ENCODE measurements around the gene CEL.
"Not testable (repeated sequence)": the region's sequence is repeated elsewhere in the genome, so short reads cannot be mapped to it uniquely, and the experiment has no call there.

Gene CEL

DNA sequence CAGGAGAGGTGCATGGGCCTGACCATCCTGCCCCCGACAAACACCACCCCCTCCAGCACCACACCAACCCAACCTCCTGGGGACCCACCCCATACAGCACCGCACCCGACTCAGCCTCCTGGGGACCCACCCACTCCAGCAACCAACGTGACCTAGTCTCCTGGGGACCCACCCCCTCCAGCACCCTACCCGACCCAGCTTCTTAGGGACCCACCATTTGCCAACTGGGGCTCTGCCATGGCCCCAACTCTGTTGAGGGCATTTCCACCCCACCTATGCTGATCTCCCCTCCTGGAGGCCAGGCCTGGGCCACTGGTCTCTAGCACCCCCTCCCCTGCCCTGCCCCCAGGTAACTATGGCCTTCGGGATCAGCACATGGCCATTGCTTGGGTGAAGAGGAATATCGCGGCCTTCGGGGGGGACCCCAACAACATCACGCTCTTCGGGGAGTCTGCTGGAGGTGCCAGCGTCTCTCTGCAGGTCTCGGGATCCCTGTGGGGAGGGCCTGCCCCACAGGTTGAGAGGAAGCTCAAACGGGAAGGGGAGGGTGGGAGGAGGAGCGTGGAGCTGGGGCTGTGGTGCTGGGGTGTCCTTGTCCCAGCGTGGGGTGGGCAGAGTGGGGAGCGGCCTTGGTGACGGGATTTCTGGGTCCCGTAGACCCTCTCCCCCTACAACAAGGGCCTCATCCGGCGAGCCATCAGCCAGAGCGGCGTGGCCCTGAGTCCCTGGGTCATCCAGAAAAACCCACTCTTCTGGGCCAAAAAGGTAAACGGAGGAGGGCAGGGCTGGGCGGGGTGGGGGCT, 4.6 kb downstream of the CEL start:
- DNase-seq: no peak

DNA sequence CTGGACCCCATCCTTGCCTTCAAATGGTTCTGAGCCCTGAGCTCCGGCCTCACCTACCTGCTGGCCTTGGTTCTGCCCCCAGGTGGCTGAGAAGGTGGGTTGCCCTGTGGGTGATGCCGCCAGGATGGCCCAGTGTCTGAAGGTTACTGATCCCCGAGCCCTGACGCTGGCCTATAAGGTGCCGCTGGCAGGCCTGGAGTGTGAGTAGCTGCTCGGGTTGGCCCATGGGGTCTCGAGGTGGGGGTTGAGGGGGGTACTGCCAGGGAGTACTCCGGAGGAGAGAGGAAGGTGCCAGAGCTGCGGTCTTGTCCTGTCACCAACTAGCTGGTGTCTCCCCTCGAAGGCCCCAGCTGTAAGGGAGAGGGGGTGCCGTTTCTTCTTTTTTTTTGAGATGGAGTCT, 5.2 kb downstream of the CEL start:
- no peak for DNase-seq

DNA sequence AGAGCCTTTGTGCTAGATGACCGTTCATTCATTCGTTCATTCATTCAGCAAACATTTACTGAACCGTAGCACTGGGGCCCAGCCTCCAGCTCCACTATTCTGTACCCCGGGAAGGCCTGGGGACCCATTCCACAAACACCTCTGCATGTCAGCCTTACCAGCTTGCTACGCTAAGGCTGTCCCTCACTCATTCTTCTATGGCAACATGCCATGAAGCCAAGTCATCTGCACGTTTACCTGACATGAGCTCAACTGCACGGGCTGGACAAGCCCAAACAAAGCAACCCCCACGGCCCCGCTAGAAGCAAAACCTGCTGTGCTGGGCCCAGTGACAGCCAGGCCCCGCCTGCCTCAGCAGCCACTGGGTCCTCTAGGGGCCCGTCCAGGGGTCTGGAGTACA, 6.0 kb downstream of the CEL start:
- no peak for DNase-seq

GRCh38 chr9:133068431-133068830, 6.7 kb downstream of the CEL start:
- not testable (repeated sequence) for DNase-seq

DNA sequence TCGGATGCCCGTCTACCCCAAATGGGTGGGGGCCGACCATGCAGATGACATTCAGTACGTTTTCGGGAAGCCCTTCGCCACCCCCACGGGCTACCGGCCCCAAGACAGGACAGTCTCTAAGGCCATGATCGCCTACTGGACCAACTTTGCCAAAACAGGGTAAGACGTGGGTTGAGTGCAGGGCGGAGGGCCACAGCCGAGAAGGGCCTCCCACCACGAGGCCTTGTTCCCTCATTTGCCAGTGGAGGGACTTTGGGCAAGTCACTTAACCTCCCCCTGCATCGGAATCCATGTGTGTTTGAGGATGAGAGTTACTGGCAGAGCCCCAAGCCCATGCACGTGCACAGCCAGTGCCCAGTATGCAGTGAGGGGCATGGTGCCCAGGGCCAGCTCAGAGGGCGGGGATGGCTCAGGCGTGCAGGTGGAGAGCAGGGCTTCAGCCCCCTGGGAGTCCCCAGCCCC, 8.8 kb downstream of the CEL start:
- DNase-seq: not testable (repeated sequence)

DNA sequence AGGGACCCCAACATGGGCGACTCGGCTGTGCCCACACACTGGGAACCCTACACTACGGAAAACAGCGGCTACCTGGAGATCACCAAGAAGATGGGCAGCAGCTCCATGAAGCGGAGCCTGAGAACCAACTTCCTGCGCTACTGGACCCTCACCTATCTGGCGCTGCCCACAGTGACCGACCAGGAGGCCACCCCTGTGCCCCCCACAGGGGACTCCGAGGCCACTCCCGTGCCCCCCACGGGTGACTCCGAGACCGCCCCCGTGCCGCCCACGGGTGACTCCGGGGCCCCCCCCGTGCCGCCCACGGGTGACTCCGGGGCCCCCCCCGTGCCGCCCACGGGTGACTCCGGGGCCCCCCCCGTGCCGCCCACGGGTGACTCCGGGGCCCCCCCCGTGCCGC, 9.2 kb downstream of the CEL start:
- DNase-seq: not testable (repeated sequence)

- no peak for DNase-seq
These were observed 9.8 kb downstream of the CEL start for GRCh38 chr9:133071484-133072150.

DNA sequence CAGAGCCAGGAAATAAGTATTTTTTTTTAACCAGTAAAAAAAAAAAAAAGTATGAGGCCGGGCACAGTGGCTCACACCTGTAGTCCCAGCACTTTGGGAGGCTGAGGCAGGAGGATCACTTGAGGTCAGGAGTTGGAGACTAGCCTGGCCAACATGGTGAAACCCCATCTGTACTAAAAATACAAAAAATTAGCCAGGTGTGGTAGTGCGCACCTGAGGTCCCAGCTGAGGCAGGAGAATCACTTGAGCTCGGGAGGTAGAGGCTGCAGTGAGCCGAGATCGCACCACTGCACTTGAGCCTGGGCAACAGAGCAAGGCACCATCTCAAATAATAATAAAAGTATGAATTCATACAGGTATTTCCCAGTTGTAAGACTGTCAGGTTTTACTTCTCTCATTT, 10.4 kb downstream of the CEL start:
- not testable (repeated sequence) for DNase-seq

- DNase-seq: no peak
These were observed 11.6 kb downstream of the CEL start for GRCh38 chr9:133073086-133074014.

DNA sequence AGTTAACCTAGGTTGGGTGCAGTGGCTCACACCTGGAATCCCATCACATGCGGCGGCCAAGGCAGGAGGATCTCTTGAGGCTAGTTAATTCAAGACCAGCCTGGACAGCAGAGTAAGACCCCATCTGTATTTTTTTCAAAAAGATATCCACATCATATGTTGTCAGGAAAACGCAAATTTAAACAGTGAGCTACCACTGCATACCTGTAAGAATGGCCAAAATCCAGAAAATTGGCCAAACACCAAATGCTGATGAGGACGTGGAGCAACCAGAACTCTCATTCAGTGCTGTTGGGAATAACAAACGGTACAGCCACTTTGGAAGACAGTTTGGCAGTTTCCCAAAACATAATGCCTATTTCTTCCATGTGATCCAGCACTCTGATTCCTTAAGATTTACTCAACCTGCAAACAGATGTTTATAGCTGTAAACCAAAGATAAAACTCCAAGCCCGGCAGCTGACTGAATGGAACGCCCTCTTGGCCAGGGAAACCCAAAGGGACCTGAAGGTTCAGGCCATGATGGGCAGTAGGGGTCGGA, 12.4 kb downstream of the CEL start:
- DNase-seq: no peak

GRCh38 chr9:133075925-133076630, 14.3 kb downstream of the CEL start:
- no peak for DNase-seq

- no peak for DNase-seq
These were observed 14.9 kb downstream of the CEL start for GRCh38 chr9:133076691-133077090.

DNA sequence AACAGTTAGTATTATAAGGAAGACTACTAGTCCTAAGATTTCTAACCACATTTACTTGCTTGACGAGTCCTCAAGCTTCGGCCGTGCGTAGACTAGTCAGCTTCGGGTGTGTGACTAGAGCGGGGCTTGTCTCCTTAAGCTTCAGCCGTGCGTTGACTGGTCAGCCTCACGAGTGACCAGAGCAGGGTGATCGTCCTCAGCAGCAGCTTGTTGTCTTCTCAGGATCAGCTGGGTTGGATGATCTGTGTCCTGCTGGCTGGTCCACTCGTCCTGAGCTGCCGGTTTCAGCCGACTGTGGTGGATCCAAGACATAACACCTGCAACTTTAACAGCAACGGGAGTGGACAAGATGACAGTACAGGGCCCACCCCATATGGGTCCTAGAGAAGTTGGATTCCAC, 16.7 kb downstream of the CEL start:
- no peak for DNase-seq

DNA sequence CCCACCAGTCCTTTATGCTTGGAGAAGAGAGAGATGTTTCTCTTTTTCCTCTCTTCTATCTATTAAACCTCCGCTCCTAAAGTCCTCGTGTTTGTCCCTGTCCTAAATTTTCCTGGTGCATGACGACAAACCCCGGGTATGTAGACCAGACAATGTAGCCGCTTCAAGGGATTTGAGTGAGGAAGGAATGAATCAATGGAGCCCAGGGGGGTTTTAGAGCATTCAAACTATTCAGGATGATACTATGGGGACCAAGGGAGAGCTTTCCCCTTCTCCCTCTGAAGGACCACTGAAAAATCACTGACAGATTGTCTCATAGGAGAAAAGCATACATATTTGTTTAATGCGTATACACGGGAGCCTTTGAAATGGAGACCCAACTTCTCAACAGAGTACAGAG, 18.4 kb downstream of the CEL start:
- no peak for DNase-seq

DNA sequence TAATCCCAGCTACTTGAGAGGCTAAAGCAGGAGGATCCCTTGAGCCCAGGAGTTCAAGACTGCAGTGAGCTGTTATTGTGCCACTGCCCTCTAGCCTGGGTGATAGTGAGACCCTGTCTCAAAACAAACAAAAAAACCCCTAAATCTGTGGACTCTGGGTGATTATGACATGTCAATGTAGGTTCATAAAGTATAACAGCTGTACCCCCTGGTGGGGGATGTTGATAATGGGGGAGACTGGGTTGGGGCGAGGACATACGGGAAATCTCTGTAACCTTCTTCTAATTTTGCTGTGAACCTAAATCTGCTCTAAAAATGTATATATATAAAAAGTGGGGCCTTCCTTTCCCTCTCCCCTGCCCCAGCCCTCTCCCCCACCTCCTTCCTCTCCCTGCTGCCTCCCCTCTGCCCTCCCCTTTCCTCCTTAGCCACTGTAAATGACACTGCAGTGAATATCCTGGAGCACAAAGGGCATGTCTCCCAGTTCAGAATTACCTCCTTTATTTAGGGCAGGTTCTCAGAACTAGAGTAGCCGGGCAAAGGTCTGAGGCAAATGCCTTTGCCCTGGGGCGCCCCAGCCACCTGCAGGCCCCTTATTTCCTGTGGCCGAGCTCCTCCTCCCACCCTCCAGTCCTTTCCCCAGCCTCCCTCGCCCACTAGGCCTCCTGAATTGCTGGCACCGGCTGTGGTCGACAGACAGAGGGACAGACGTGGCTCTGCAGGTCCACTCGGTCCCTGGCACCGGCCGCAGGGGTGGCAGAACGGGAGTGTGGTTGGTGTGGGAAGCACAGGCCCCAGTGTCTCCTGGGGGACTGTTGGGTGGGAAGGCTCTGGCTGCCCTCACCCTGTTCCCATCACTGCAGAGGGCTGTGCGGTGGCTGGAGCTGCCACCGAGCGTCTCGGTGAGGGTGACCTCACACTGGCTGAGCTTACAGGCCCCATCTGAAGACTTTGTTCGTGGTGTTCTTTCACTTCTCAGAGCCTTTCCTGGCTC, 19.3 kb downstream of the CEL start:
- DNase-seq: not testable (repeated sequence)

- DNase-seq: not testable (repeated sequence)
These were observed 20.3 kb downstream of the CEL start for GRCh38 chr9:133081957-133082644.

DNA sequence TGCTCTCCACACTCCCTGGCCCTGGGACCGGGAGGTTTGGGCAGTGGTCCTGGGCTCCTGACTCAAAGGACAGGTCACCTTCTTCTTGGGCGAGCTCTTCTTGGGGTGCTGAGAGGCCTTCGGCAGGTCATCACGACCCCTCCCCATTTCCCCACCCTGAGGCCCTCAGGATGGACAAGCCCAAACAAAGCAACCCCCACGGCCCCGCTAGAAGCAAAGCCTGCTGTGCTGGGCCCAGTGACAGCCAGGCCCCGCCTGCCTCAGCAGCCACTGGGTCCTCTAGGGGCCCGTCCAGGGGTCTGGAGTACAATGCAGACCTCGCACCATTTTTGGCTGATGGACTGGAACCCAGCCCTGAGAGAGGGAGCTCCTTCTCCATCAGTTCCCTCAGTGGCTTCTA, 21.9 kb downstream of the CEL start:
- DNase-seq: not testable (repeated sequence)

GRCh38 chr9:133086212-133086860, 24.6 kb downstream of the CEL start:
- DNase-seq: not testable (repeated sequence)

DNA sequence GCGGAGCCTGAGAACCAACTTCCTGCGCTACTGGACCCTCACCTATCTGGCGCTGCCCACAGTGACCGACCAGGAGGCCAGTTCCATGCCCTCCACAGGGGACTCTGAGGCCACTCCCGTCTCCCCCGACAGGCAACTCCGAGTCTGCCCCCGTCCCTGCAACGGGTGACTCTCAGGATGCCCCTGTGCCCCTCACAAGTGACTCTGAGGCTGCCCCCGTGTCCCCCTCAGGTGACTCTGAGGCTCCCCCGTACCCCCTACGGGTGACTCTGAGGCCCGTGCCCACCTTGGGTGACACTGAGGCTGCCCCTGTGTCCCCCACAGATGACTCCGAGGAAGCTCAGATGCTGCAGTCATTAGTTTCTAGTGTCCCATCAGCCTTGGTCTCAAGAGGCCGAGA, 25.1 kb downstream of the CEL start:
- DNase-seq: no peak

All from NCI-H82 (cell line).